ENCODE measurements around the gene TBC1D9B. TPM values are rescaled to one million over a fixed set of nuclear protein-coding genes. Genes with fewer than 3 reads are reported as not detected.
A peak's percentile ranks its signal among the peaks of the same experiment; 100 is the strongest.

TBC1D9B gene
- total RNA-seq, 1 donor from 2014 or later, result 128 TPM

DNA sequence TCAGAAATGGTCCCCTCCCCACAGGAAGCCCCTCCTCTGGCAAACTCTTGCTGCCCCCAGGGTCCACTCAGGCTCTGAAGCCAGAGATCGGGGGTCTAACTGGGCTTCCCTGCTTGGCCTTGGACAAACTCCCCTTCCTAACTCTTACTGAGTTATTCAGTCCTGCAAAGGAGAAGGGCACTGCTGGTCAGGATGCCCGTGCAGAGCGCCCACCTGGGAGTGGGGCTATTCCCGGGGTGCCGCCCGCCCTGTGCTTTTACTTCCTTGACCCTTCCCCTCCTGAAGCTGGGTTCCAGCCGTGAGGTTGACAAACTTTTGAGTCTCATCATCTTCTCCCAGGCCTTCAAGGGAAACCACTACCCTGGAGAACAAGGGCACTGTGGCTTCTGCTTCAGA is 4.9 kb downstream of the TBC1D9B start:
- TF ChIP-seq, protein P1, sequence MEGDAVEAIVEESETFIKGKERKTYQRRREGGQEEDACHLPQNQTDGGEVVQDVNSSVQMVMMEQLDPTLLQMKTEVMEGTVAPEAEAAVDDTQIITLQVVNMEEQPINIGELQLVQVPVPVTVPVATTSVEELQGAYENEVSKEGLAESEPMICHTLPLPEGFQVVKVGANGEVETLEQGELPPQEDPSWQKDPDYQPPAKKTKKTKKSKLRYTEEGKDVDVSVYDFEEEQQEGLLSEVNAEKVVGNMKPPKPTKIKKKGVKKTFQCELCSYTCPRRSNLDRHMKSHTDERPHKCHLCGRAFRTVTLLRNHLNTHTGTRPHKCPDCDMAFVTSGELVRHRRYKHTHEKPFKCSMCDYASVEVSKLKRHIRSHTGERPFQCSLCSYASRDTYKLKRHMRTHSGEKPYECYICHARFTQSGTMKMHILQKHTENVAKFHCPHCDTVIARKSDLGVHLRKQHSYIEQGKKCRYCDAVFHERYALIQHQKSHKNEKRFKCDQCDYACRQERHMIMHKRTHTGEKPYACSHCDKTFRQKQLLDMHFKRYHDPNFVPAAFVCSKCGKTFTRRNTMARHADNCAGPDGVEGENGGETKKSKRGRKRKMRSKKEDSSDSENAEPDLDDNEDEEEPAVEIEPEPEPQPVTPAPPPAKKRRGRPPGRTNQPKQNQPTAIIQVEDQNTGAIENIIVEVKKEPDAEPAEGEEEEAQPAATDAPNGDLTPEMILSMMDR (IDR thresholded peaks at IDR 0.05; ENCODE audit: unreplicated experiment), result no peak
- DNase-seq (ENCODE audit: low spot score, unreplicated experiment), result no peak
- peaks cover 3% of the 10 kb centered on the region for H3K4me1 Mint-ChIP-seq (ENCODE audit: low read depth)
- H3K27me3 Mint-ChIP-seq, result no peaks in the 10 kb centered on the region
- peaks cover 14% of the 10 kb centered on the region for H3K36me3 Mint-ChIP-seq (ENCODE audit: insufficient read depth)
- no peak overlapping the region for H3K27ac Mint-ChIP-seq
- H3K4me3 Mint-ChIP-seq (ENCODE audit: low read depth), result no peak overlapping the region
- H3K9me3 Mint-ChIP-seq (ENCODE audit: low read depth), result no peaks in the 10 kb centered on the region

DNA sequence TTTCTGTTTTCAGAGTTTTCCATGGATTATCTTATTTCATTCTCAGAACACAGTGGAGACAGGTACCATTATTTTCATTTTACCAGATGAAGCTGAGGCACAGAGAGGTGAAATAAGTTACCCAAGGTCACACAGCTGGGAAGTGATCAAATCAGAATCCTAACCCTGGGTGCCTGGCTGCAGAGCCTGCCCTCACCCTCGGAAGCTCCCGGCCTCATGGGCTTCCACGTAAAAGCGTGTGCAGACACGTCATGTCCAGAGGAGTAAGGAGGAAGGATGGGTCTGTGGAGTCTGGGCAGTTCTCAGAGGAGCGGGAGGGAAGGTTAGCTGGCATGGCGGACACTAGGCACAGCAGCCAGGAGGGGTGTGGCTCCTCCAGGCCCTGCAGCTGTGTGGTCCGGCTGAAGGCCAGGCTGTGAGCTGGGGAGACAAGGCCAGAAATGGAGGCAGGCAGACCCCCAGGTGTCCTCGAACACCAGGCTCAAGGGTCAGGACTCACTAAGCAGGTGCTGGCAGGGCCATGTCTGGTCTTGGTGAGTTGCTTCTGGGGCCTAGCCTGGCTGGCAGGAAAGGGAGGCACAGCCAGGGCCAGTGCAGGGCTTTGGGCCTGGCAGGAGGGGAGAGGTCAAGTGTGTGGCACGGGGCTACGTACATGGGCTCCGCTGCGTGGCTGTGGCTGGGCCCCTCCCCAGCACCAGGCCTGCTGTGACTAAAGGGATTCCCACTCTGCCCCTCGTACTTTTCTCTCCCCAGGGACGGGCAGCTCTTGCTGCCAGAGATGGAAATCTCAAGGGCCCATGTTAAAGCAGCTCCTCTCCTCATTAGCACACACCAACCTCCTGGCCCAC is 5.6 kb downstream of the TBC1D9B start:
- no peak overlapping the region for H3K4me3 Mint-ChIP-seq (ENCODE audit: low read depth)
- TF ChIP-seq, protein P1 (IDR thresholded peaks at IDR 0.05; ENCODE audit: unreplicated experiment), result no peak
- H3K4me1 Mint-ChIP-seq (ENCODE audit: low read depth), result peaks cover 3% of the 10 kb centered on the region
- peaks cover 18% of the 10 kb centered on the region for H3K36me3 Mint-ChIP-seq (ENCODE audit: insufficient read depth)
- no peak for DNase-seq (ENCODE audit: low spot score, unreplicated experiment)
- no peak overlapping the region for H3K27ac Mint-ChIP-seq
- no peaks in the 10 kb centered on the region for H3K9me3 Mint-ChIP-seq (ENCODE audit: low read depth)
- H3K27me3 Mint-ChIP-seq, result no peaks in the 10 kb centered on the region

DNA sequence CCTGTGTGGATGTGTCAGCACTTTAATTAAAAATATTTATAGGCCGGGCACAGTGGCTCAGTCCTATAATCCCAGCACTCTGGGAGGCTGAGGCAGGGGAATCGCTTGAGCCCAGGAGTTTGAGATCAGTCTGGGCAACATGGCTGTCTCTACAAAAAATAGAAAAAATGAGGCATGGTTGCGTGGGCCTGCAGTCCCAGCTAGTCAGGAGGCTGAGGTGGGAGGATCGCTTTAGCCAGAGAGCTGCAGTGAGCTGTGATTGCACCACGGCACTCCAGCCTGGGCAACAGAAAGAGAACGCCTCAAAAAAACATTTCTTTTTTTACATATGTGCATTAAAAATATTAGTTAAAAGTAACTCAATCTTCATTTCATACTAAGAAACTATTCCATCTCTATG is 6.2 kb downstream of the TBC1D9B start:
- no peak overlapping the region for H3K4me3 Mint-ChIP-seq (ENCODE audit: low read depth)
- no peaks in the 10 kb centered on the region for H3K9me3 Mint-ChIP-seq (ENCODE audit: low read depth)
- peaks cover 3% of the 10 kb centered on the region for H3K4me1 Mint-ChIP-seq (ENCODE audit: low read depth)
- no peak overlapping the region for H3K27ac Mint-ChIP-seq
- TF ChIP-seq, protein P1 (IDR thresholded peaks at IDR 0.05; ENCODE audit: unreplicated experiment), result no peak
- no peaks in the 10 kb centered on the region for H3K27me3 Mint-ChIP-seq
- no peak for DNase-seq (ENCODE audit: low spot score, unreplicated experiment)
- peaks cover 18% of the 10 kb centered on the region for H3K36me3 Mint-ChIP-seq (ENCODE audit: insufficient read depth)

DNA sequence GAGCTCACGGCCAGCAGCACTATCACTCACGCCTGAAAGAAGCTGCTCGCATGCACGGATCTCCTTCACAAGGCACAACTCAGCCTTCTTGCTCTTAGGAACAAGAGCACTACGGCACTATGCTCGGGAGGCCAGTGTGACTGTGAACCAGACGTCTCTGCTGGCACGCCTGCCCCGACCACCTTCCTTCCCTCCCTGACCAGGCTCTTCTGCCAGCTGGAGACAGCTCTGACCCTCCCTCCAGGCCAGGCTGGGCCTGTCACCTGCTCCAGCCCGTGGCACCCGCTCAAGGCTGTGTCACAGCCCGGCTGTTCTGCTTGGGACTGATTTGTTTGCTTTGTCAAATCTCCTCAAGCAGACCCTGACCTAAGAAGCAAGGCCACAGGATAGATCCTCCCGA is 7.0 kb downstream of the TBC1D9B start:
- TF ChIP-seq, protein P1 (IDR thresholded peaks at IDR 0.05; ENCODE audit: unreplicated experiment), result no peak
- no peak for DNase-seq (ENCODE audit: low spot score, unreplicated experiment)
- Mint-ChIP-seq H3K36me3 (ENCODE audit: insufficient read depth) (peaks cover 18% of the 10 kb centered on the region), H3K4me3 (ENCODE audit: low read depth) (no peak overlapping the region), H3K4me1 (ENCODE audit: low read depth) (no peaks in the 10 kb centered on the region), H3K27ac (peak overlapping the region; percentile 62), H3K27me3 (no peaks in the 10 kb centered on the region), H3K9me3 (ENCODE audit: low read depth) (no peaks in the 10 kb centered on the region)

DNA sequence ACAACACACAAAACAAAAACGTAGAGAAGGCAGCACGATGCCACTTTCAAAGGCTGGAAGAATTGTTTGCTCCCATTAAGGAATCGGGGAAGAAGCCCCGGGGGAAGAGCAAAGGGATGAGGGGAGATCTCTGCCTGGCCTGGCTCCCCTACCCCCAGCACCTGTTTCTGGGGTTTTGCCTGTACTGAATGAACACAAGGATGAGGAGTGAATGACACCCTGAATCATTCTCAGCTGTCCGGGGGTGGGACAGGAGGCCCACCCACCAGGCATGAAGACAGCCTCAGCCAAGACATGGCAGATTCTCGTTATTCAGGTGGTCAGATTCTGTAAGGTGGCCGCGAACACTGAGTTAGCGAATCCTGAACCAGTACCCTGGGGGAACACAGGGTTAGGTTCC is 7.5 kb downstream of the TBC1D9B start:
- Mint-ChIP-seq H3K36me3 (ENCODE audit: insufficient read depth) (peaks cover 20% of the 10 kb centered on the region), H3K27ac (no peak overlapping the region), H3K4me3 (ENCODE audit: low read depth) (no peak overlapping the region), H3K9me3 (ENCODE audit: low read depth) (no peaks in the 10 kb centered on the region), H3K27me3 (no peaks in the 10 kb centered on the region), H3K4me1 (ENCODE audit: low read depth) (peaks cover 2% of the 10 kb centered on the region)
- DNase-seq (ENCODE audit: low spot score, unreplicated experiment), result no peak
- TF ChIP-seq, protein P1 (IDR thresholded peaks at IDR 0.05; ENCODE audit: unreplicated experiment), result no peak

Measured in progenitor cell of endocrine pancreas (in vitro differentiated cells).